SK-N-SH treated with all-trans-retinoic acid at 6 μM for 48 hours (cell line): ENCODE measurements around the gene SPNS3.

Experiments
- ATAC-seq: fragments of 200-7000 bp; cut with Tn5 transposase; 3 replicates; pipeline ENCODE4 v1.9.1; 2020; ENCODE audit warnings: mild to moderate bottlenecking, moderate library complexity
- ARNTL ChIP-seq: fragments of 450-650 bp; formaldehyde crosslinking; IDR thresholded peaks from 2 replicates; pipeline ENCODE4 v1.5.0; 2020; ENCODE audit warnings: low read depth, mild to moderate bottlenecking, moderate library complexity, borderline replicate concordance
- BACH2 ChIP-seq: fragments of 250-450 bp; sonication (Bioruptor Pico); IDR thresholded peaks from 2 replicates; pipeline ENCODE4 v1.9.0; 2021; ENCODE audit warnings: mild to moderate bottlenecking, borderline replicate concordance
- ESRRG ChIP-seq: fragments of 250-450 bp; sonication (Bioruptor Pico); IDR thresholded peaks from 2 replicates; pipeline ENCODE4 v1.6.1; 2021; ENCODE audit warnings: mild to moderate bottlenecking
- GLIS3 ChIP-seq: fragments of 250-450 bp; sonication (Bioruptor Pico); IDR thresholded peaks from 2 replicates; pipeline ENCODE4 v1.5.0; 2020; ENCODE audit warnings: mild to moderate bottlenecking, moderate library complexity
- ISL1 ChIP-seq: fragments of 250-450 bp; sonication (Bioruptor Pico); IDR thresholded peaks from 2 replicates; pipeline ENCODE4 v2.1.2; 2022; ENCODE audit warnings: mild to moderate bottlenecking, moderate library complexity
- OSR1 ChIP-seq: fragments of 250-450 bp; sonication (Bioruptor Pico); IDR thresholded peaks from 2 replicates; pipeline ENCODE4 v1.8.0; 2022; ENCODE audit warnings: moderate library complexity, mild to moderate bottlenecking, inconsistent platforms
- PPARA ChIP-seq: fragments of 250-450 bp; sonication (Bioruptor Pico); IDR thresholded peaks from 2 replicates; pipeline ENCODE4 v1.5.0; 2020; ENCODE audit warnings: mild to moderate bottlenecking, borderline replicate concordance
- RARB ChIP-seq: fragments of 250-450 bp; sonication (Bioruptor Pico); IDR thresholded peaks from 2 replicates; pipeline ENCODE4 v1.8.0; 2021; ENCODE audit warnings: mild to moderate bottlenecking, moderate library complexity
- SNAI2 ChIP-seq: fragments of 250-450 bp; sonication (Bioruptor Pico); IDR thresholded peaks from 2 replicates; pipeline ENCODE4 v1.5.0; 2020; ENCODE audit warnings: mild to moderate bottlenecking, moderate library complexity
- TCF4 ChIP-seq: fragments of 250-450 bp; sonication (Bioruptor Pico); IDR thresholded peaks from 2 replicates; pipeline ENCODE4 v1.8.0; 2021; ENCODE audit warnings: mild to moderate bottlenecking, moderate library complexity, borderline replicate concordance
- TOX ChIP-seq: fragments of 250-450 bp; sonication (Bioruptor Pico); IDR thresholded peaks from 2 replicates; pipeline ENCODE4 v1.8.0; 2021; ENCODE audit warnings: mild to moderate bottlenecking, moderate library complexity, borderline replicate concordance
- ZC3H10 ChIP-seq: fragments of 250-450 bp; sonication (Bioruptor Pico); IDR thresholded peaks from 2 replicates; pipeline ENCODE4 v1.5.1; 2021; ENCODE audit warnings: mild to moderate bottlenecking, moderate library complexity
- ZFP3 ChIP-seq: fragments of 250-450 bp; sonication (Bioruptor Pico); IDR thresholded peaks from 2 replicates; pipeline ENCODE4 v1.5.0; 2020; ENCODE audit warnings: mild to moderate bottlenecking, moderate library complexity
- ZFP30 ChIP-seq: fragments of 450-650 bp; formaldehyde crosslinking; IDR thresholded peaks from 2 replicates; pipeline ENCODE4 v1.5.0; 2022; ENCODE audit warnings: mild to moderate bottlenecking, moderate library complexity
- ZNF565 ChIP-seq: fragments of 450-650 bp; formaldehyde crosslinking; conservative IDR thresholded peaks from 2 replicates; pipeline ENCODE4 v1.5.0; 2020; ENCODE audit warnings: low read depth, mild to moderate bottlenecking, moderate library complexity
- ZNF70 ChIP-seq: fragments of 450-650 bp; formaldehyde crosslinking; IDR thresholded peaks from 2 replicates; pipeline ENCODE4 v1.5.0; 2020; ENCODE audit warnings: mild to moderate bottlenecking, moderate library complexity
- ZNF8 ChIP-seq: fragments of 450-650 bp; formaldehyde crosslinking; IDR thresholded peaks from 2 replicates; pipeline ENCODE4 v1.5.0; 2020; ENCODE audit warnings: mild to moderate bottlenecking, moderate library complexity
- TF ChIP-seq, protein P1 (sequence below): fragments of 250-450 bp; sonication (Bioruptor Pico); IDR thresholded peaks from 2 replicates; pipeline ENCODE4 v1.5.1; 2021; ENCODE audit warnings: mild to moderate bottlenecking, moderate library complexity
- TF ChIP-seq, protein P2 (sequence below): fragments of 250-450 bp; sonication (Bioruptor Pico); IDR thresholded peaks from 2 replicates; pipeline ENCODE4 v1.8.0; 2021; ENCODE audit warnings: low read depth, mild to moderate bottlenecking, moderate library complexity, borderline replicate concordance
- TF ChIP-seq, protein P3 (sequence below): fragments of 250-450 bp; sonication (Bioruptor Pico); IDR thresholded peaks from 2 replicates; pipeline ENCODE4 v1.8.0; 2020; ENCODE audit warnings: mild to moderate bottlenecking, moderate library complexity, borderline replicate concordance

SPNS3 gene

DNA sequence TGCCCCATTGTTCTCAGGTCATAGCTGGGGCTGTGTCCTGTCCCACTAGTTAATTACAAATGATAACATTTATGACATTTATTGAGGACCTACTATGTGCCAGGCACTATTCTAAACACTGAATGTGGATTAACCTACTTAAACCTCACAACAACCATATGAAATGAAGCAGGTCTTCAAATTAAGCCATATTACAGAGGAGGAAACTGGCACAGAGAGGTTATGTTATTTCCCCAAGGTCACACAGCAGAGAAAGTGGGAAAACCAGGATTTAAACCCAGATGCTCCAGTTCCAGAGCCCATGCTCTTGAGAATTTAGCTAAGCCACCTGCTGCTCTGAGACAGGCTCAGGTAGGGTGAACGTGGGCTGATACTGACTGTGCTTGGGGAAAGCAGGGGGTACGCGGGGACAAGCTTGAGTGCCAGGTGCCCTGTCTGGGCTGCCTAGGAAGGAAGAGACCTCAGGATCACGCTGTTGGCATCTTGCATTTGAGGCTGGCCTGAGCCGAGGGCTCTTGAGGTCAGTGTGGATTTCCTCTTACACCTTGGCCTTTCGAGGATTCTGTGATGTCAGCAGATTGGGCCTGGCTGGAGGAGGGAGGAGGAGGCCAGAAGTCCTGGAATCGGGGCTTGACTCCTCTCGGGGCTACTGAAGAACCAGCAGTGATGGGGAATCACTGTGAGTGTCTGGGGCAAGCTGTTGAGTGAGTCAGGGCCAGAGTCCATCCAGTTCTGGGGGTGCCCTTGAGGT is 73.8 kb downstream of the SPNS3 start:
- no peak for TF ChIP-seq ZFP3 (CRISPR knock-in tag)
- no peak for TF ChIP-seq ZFP30 (CRISPR knock-in tag)
- no peak for TF ChIP-seq PPARA (CRISPR knock-in tag)
- TF ChIP-seq, protein P1, sequence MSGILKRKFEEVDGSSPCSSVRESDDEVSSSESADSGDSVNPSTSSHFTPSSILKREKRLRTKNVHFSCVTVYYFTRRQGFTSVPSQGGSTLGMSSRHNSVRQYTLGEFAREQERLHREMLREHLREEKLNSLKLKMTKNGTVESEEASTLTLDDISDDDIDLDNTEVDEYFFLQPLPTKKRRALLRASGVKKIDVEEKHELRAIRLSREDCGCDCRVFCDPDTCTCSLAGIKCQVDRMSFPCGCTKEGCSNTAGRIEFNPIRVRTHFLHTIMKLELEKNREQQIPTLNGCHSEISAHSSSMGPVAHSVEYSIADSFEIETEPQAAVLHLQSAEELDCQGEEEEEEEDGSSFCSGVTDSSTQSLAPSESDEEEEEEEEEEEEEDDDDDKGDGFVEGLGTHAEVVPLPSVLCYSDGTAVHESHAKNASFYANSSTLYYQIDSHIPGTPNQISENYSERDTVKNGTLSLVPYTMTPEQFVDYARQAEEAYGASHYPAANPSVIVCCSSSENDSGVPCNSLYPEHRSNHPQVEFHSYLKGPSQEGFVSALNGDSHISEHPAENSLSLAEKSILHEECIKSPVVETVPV = no peak
- no peak for TF ChIP-seq ZC3H10 (CRISPR knock-in tag)
- TF ChIP-seq ZNF70 (CRISPR knock-in tag) = no peak
- no peak for TF ChIP-seq GLIS3
- TF ChIP-seq RARB (CRISPR knock-in tag) = no peak
- TF ChIP-seq BACH2 = no peak
- no peak for TF ChIP-seq SNAI2 (CRISPR knock-in tag)
- TF ChIP-seq, protein P2, sequence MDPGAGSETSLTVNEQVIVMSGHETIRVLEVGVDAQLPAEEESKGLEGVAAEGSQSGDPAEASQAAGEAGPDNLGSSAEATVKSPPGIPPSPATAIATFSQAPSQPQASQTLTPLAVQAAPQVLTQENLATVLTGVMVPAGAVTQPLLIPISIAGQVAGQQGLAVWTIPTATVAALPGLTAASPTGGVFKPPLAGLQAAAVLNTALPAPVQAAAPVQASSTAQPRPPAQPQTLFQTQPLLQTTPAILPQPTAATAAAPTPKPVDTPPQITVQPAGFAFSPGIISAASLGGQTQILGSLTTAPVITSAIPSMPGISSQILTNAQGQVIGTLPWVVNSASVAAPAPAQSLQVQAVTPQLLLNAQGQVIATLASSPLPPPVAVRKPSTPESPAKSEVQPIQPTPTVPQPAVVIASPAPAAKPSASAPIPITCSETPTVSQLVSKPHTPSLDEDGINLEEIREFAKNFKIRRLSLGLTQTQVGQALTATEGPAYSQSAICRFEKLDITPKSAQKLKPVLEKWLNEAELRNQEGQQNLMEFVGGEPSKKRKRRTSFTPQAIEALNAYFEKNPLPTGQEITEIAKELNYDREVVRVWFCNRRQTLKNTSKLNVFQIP (CRISPR knock-in tag) = no peak
- TF ChIP-seq OSR1 (CRISPR knock-in tag) = no peak
- no peak for TF ChIP-seq ZNF8
- ATAC-seq = no peak

DNA sequence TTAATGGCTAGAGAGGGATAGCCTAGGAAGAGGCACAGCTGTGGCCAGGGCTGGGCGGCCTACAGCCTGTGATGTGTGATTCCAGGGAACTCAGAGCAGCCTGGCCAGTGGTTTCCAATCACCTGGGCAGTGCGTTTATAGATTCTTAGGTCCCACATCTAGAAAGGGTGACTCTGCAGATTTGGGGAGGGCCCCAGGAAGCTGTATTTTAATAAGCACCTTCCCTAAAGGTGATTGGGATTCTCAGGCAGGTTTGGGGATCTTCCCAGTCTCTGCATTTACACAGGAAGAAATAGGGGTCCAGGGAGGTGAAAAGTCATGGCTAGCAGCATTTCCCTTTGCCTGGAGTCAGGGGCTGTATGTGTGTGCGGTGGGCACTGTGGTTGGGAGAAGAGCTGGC is 74.5 kb downstream of the SPNS3 start:
- TF ChIP-seq SNAI2 (CRISPR knock-in tag) = no peak
- TF ChIP-seq TOX (CRISPR knock-in tag) = no peak
- TF ChIP-seq, protein P1 = no peak
- TF ChIP-seq ZNF565 (CRISPR knock-in tag) = no peak
- no peak for TF ChIP-seq ZC3H10 (CRISPR knock-in tag)
- TF ChIP-seq ESRRG (CRISPR knock-in tag) = no peak
- no peak for TF ChIP-seq ISL1 (CRISPR knock-in tag)
- no peak for TF ChIP-seq ZNF8
- TF ChIP-seq ZNF70 (CRISPR knock-in tag) = no peak
- TF ChIP-seq OSR1 (CRISPR knock-in tag) = no peak
- TF ChIP-seq, protein P3, sequence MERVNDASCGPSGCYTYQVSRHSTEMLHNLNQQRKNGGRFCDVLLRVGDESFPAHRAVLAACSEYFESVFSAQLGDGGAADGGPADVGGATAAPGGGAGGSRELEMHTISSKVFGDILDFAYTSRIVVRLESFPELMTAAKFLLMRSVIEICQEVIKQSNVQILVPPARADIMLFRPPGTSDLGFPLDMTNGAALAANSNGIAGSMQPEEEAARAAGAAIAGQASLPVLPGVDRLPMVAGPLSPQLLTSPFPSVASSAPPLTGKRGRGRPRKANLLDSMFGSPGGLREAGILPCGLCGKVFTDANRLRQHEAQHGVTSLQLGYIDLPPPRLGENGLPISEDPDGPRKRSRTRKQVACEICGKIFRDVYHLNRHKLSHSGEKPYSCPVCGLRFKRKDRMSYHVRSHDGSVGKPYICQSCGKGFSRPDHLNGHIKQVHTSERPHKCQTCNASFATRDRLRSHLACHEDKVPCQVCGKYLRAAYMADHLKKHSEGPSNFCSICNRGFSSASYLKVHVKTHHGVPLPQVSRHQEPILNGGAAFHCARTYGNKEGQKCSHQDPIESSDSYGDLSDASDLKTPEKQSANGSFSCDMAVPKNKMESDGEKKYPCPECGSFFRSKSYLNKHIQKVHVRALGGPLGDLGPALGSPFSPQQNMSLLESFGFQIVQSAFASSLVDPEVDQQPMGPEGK (CRISPR knock-in tag) = no peak
- no peak for TF ChIP-seq TCF4 (CRISPR knock-in tag)
- TF ChIP-seq, protein P2 (CRISPR knock-in tag) = no peak
- TF ChIP-seq GLIS3 = no peak
- TF ChIP-seq PPARA (CRISPR knock-in tag) = no peak
- no peak for TF ChIP-seq ZFP3 (CRISPR knock-in tag)
- no peak for TF ChIP-seq ARNTL (CRISPR knock-in tag)
- TF ChIP-seq, all 23 proteins: peak for 0
- ATAC-seq = no peak

DNA sequence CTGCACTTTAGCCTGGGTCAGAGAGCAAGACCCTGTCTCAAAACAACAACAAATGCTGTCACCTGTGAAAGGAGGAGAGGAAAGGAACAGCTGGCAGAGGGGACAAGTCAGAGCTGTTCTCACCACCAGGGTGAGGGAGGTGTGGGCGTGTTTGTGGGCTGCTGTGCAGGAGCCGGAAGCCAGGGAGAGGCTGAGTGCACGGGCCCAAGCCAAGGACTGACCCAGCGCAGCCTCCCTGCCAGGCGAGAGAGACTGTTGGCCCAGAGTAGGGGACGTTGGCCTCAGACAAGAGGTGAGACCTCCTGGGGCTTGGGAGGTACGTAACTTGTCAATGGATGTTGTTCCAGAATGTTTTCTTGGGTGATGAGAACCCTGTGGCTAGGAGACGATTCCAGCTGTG is 75.7 kb downstream of the SPNS3 start:
- no peak for ATAC-seq
- TF ChIP-seq TOX (CRISPR knock-in tag) = no peak
- TF ChIP-seq, all 23 proteins: peak for 0
